ENCODE measurements around the gene NXN.
"Not testable (repeated sequence)": the region's sequence is repeated elsewhere in the genome, so short reads cannot be mapped to it uniquely, and the experiment has no call there.

The NXN gene

DNA sequence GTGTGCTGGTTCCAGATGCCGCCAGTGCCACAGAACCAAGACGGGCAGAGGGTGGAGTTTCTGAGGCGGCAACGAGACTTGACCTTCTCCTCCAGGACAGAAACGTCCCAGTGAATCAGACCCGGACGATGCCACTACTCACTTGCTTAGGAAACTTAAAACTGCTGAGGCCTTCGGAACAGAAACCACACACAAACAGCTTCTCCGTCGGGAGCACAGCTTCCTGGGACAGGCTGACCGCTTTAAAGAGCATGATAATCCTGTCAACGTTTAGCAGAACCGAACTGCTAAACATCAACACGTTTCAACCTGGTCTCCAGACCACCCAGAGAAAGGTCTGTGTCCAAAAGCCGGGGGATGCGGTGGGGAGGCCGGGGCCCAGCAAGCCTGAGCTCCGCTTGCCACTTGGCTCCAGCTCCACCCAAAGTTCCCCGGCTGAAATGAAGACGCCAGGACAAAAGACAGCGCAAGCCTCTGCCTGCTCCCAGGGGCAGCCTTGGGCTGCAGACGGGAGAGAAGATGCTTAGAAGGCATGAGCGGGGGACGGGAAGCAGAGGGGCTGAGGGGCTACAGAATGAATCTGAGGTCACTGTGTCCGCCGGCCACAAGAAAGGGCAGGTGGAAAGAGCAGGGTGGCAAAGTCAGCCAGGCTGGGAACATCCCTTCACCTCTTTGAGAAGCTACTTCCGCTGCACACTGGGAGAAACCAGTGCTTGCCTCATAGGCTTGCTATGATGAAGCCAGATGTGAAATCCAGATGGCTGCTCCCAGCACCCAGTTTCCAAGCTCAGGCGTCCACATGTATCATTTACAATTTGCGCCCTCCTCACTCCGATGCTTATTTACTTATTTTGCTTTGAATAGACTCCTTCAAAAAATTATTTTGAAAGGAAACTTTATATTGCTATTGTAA lies 128.5 kb downstream of the NXN start:
- H3K9ac ChIP-seq (ENCODE audit: low read length), result no peak overlapping the region
- no peaks in the 10 kb centered on the region for H3K36me3 ChIP-seq (ENCODE audit: control insufficient read depth, insufficient read depth, low read length)
- peak overlapping the region; percentile 75 for H3K27ac ChIP-seq (ENCODE audit: low read depth, low read length)
- no peaks in the 10 kb centered on the region for H3K27me3 ChIP-seq (ENCODE audit: control insufficient read depth, insufficient read depth, low read length)
- peak overlapping the region; percentile 1 for H3K4me3 ChIP-seq (ENCODE audit: low read length)
- H3K4me1 ChIP-seq (ENCODE audit: control insufficient read depth, insufficient read depth, low read length), result peaks cover 21% of the 10 kb centered on the region

DNA sequence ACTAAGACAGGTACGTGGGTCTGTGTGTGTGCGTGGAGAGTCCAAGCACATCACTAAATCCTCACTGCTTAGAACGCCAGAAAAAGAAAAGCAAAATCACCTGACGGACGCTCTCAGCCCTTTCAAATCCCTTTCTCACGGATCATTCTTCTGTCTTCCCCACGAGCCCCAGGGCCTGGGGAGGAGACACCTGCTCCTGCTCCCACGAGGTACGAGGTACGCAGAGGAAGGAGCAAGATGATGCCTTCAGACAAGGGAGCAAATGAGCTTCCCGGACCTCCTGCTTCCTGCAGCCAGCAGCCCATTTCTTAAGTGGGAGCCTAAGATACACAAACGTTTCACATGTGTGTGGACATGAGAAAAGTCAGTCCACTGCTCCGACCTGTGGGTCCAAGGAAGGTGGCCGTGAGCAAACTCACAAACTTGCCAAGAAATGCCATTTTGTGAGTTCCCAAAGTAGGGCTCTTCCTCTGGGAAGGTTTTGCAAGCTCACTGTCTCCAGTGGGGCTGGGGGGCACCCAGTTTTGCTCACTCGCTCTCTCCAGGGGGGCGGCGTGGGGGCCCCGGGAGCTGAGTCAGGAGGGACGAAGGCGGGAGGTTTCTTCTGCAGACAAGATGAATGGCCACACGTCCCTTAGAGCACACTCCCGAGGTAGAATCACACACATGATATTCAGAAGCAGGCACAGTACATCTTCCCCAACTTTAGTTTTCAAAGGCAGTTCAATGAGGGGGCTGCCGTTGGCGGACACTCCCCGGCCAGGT lies 129.3 kb downstream of the NXN start:
- Histone ChIP-seq H3K4me3 (ENCODE audit: low read length) (peak overlapping the region; percentile 1), H3K36me3 (ENCODE audit: control insufficient read depth, insufficient read depth, low read length) (no peaks in the 10 kb centered on the region), H3K9ac (ENCODE audit: low read length) (no peak overlapping the region), H3K27me3 (ENCODE audit: control insufficient read depth, insufficient read depth, low read length) (no peaks in the 10 kb centered on the region), H3K27ac (ENCODE audit: low read depth, low read length) (peak overlapping the region; percentile 75), H3K4me1 (ENCODE audit: control insufficient read depth, insufficient read depth, low read length) (peaks cover 21% of the 10 kb centered on the region)

DNA sequence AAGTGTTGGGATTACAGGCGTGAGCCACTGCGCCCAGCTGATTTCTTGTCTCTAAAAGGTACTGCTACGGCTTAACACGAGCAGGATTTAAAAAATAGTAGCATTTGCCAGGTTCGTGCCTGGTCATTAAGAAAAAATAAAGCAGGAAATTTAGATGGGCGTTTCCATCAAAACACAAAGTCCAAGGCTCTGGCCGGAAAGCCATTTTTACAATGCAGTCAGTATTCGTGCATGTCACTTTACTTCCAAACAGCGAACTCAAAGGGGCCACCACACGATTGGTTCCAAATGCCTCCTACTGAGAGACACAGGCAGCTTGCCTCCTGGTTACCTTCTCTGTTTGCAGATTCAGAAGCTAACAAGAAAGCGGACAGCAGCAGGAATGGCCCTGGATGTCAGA lies 131.2 kb downstream of the NXN start:
- no peak overlapping the region for H3K9ac ChIP-seq (ENCODE audit: low read length)
- H3K4me1 ChIP-seq (ENCODE audit: control insufficient read depth, insufficient read depth, low read length), result peaks cover 22% of the 10 kb centered on the region
- peak overlapping the region; percentile 75 for H3K27ac ChIP-seq (ENCODE audit: low read depth, low read length)
- no peaks in the 10 kb centered on the region for H3K36me3 ChIP-seq (ENCODE audit: control insufficient read depth, insufficient read depth, low read length)
- no peaks in the 10 kb centered on the region for H3K27me3 ChIP-seq (ENCODE audit: control insufficient read depth, insufficient read depth, low read length)
- H3K4me3 ChIP-seq (ENCODE audit: low read length), result no peak overlapping the region

DNA sequence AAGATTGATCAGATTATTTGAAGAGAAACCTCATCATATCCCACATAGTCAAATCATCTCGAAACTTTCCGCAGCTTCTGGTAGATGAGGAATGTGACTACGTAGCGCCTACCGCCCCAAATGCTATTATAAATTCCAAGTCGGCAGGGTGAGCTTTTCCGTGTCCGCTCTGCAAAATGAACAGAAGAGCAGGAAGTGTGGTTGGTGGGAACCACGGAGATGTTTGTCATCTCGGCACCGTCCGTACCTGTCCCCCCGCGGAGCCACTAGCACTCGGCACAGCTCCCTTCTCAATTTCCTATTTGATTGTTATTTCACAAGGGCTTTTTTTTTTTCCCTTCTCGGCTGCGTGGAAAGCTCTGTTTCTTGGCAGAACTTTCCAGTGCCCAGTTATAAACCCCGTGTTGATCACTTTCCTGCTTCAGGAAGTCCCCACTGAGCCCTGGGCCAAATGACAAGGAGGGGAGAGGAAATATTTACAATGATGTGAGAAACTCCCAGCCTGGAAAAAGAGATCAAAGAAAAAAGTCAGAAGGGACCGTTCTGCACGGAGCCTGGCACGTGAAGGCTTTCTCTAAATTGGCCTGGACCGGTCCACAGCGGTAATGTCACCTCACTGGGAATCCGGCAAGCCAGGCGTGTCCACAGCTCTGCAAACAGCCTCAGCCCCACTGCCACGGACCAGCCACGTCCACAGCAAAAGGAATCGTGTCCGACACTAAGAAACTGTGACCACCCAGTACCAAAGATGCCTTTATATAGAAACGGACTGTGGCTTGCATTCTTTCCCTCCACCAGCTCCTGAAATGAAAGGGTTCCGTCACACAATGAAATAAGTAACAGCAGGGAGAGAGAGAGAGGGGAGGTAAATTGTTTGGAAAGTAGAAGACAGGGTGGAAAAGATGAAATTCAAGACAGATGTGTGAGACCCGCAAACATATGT lies 132.4 kb downstream of the NXN start:
- peaks cover 24% of the 10 kb centered on the region for H3K4me1 ChIP-seq (ENCODE audit: control insufficient read depth, insufficient read depth, low read length)
- H3K9ac ChIP-seq (ENCODE audit: low read length), result no peak overlapping the region
- H3K27ac ChIP-seq (ENCODE audit: low read depth, low read length), result peak overlapping the region; percentile 75
- no peaks in the 10 kb centered on the region for H3K36me3 ChIP-seq (ENCODE audit: control insufficient read depth, insufficient read depth, low read length)
- no peaks in the 10 kb centered on the region for H3K27me3 ChIP-seq (ENCODE audit: control insufficient read depth, insufficient read depth, low read length)
- peak overlapping the region; percentile 28 for H3K4me3 ChIP-seq (ENCODE audit: low read length)

DNA sequence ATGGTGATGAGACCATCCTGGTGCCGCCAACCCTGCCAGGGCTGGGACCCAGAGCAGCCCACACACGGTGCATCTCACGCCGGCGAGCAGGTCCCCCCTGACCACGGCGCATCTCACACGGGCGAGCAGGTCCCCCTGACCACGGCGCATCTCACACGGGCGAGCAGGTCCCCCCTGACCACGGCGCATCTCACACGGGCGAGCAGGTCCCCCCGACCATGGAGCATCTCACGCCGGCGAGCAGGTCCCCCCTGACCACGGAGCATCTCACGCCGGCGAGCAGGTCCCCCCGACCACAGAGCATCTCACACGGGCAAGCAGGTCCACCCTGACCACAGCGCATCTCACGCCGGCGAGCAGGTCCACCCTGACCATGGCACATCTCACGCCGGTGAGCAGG lies 138.3 kb downstream of the NXN start:
- no peaks in the 10 kb centered on the region for H3K36me3 ChIP-seq (ENCODE audit: control insufficient read depth, insufficient read depth, low read length)
- H3K4me1 ChIP-seq (ENCODE audit: control insufficient read depth, insufficient read depth, low read length), result peaks cover 3% of the 10 kb centered on the region
- H3K9ac ChIP-seq (ENCODE audit: low read length), result no peak overlapping the region
- no peaks in the 10 kb centered on the region for H3K27me3 ChIP-seq (ENCODE audit: control insufficient read depth, insufficient read depth, low read length)
- H3K27ac ChIP-seq (ENCODE audit: low read depth, low read length), result no peak overlapping the region
- no peak overlapping the region for H3K4me3 ChIP-seq (ENCODE audit: low read length)

DNA sequence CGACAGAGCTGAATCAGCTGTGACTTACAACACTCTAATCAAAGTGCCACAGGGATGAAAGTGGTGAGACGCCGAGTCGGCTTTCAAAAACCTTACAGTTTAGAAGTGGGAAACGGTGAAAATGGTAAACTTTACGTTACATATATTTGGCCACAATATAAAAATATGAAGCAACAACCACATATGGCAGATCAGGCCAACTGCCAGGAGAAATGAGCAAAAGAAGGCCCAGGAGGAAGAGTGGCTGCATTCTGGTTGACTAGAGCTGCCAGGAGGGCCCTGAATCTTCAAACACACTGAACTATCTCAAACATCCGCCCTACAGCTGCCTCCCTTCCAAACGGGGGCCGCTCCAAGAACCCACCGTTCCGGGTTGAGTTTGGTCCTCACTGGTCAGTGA lies 141.1 kb downstream of the NXN start:
- Histone ChIP-seq H3K36me3 (ENCODE audit: control insufficient read depth, insufficient read depth, low read length) (no peaks in the 10 kb centered on the region), H3K27me3 (ENCODE audit: control insufficient read depth, insufficient read depth, low read length) (no peaks in the 10 kb centered on the region), H3K4me1 (ENCODE audit: control insufficient read depth, insufficient read depth, low read length) (peaks cover 2% of the 10 kb centered on the region), H3K27ac (ENCODE audit: low read depth, low read length) (no peak overlapping the region), H3K9ac (ENCODE audit: low read length) (no peak overlapping the region), H3K4me3 (ENCODE audit: low read length) (no peak overlapping the region)

DNA sequence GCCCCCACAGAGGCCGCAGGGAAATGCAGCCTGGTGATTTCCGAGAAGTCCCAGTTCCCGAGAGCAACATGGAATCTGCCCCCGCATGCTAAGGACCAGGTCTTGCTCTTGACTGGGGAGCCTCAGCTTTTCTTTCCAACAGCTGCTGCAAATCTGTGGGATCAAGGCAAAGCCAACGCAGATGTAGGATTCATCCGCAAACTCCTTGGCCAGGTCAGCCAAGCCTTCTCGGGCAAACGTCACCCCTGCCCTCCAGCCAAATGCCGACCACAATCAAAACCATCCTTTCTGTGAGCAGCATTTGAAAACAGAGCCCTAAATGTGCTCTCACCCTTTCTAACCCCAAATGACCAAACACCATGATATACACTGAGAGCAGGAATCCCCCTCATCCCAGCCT lies 143.4 kb downstream of the NXN start:
- Histone ChIP-seq H3K9ac (ENCODE audit: low read length) (no peak overlapping the region), H3K27me3 (ENCODE audit: control insufficient read depth, insufficient read depth, low read length) (no peaks in the 10 kb centered on the region), H3K4me3 (ENCODE audit: low read length) (no peak overlapping the region), H3K27ac (ENCODE audit: low read depth, low read length) (peak overlapping the region; percentile 38), H3K4me1 (ENCODE audit: control insufficient read depth, insufficient read depth, low read length) (no peaks in the 10 kb centered on the region), H3K36me3 (ENCODE audit: control insufficient read depth, insufficient read depth, low read length) (no peaks in the 10 kb centered on the region)

DNA sequence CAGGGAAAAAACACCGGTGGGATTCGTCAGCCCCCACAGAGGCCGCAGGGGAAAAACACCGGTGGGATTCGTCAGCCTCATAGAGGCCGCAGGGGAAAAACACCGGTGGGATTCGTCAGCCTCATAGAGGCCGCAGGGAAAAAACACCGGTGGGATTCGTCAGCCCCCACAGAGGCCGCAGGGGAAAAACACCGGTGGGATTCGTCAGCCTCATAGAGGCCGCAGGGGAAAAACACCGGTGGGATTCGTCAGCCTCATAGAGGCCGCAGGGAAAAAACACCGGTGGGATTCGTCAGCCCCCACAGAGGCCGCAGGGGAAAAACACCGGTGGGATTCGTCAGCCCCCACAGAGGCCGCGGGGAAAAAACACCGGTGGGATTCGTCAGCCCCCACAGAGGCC lies 143.9 kb downstream of the NXN start:
- H3K4me3 ChIP-seq (ENCODE audit: low read length); H3K36me3 ChIP-seq (ENCODE audit: control insufficient read depth, insufficient read depth, low read length); H3K4me1 ChIP-seq (ENCODE audit: control insufficient read depth, insufficient read depth, low read length); H3K27me3 ChIP-seq (ENCODE audit: control insufficient read depth, insufficient read depth, low read length); H3K9ac ChIP-seq (ENCODE audit: low read length): not testable (repeated sequence)
- peak overlapping the region; percentile 64 for H3K27ac ChIP-seq (ENCODE audit: low read depth, low read length)

DNA sequence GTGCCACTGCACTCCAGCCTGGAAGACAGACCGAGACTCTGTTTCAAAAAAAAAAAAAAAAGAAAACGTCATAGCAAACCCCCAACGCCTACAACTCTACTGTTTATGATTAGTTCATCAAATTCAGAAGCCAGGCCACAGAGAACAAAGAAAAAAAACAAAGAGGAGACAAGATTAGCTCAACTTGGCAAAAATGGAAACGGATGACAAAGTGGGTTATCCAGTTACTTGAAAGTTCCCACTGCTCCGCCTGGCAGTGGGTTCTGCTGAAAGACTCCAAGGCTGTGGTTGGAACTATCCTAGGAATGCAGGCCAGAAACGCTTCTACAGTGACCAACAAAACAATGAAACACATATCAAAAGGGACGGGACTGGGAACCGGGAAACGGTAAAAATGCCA lies 144.3 kb downstream of the NXN start:
- peak overlapping the region; percentile 64 for H3K27ac ChIP-seq (ENCODE audit: low read depth, low read length)
- no peak overlapping the region for H3K9ac ChIP-seq (ENCODE audit: low read length)
- no peaks in the 10 kb centered on the region for H3K4me1 ChIP-seq (ENCODE audit: control insufficient read depth, insufficient read depth, low read length)
- no peaks in the 10 kb centered on the region for H3K36me3 ChIP-seq (ENCODE audit: control insufficient read depth, insufficient read depth, low read length)
- H3K27me3 ChIP-seq (ENCODE audit: control insufficient read depth, insufficient read depth, low read length), result no peaks in the 10 kb centered on the region
- H3K4me3 ChIP-seq (ENCODE audit: low read length), result no peak overlapping the region

DNA sequence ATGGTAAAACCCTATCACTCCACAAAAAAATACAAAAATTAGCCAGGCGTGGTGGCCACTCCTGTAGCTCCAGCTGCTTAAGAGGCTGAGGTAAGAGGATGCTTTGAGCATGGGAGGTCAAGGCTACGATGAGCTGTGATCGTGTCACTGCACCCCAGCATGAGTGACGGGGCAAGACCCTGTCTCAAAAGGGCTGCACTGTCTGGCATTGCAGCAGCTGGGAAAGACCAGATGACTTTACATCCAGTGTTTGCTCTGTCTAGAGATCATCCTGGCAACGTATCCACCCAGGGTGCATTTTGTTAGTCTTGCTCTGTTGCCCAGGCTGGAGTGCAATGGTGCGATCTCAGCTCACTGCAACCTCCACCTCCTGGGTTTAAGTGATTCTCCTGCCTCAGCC lies 145.4 kb downstream of the NXN start:
- Histone ChIP-seq H3K27me3 (ENCODE audit: control insufficient read depth, insufficient read depth, low read length) (no peaks in the 10 kb centered on the region), H3K4me3 (ENCODE audit: low read length) (no peak overlapping the region), H3K36me3 (ENCODE audit: control insufficient read depth, insufficient read depth, low read length) (no peaks in the 10 kb centered on the region), H3K27ac (ENCODE audit: low read depth, low read length) (no peak overlapping the region), H3K4me1 (ENCODE audit: control insufficient read depth, insufficient read depth, low read length) (no peaks in the 10 kb centered on the region), H3K9ac (ENCODE audit: low read length) (no peak overlapping the region)

DNA sequence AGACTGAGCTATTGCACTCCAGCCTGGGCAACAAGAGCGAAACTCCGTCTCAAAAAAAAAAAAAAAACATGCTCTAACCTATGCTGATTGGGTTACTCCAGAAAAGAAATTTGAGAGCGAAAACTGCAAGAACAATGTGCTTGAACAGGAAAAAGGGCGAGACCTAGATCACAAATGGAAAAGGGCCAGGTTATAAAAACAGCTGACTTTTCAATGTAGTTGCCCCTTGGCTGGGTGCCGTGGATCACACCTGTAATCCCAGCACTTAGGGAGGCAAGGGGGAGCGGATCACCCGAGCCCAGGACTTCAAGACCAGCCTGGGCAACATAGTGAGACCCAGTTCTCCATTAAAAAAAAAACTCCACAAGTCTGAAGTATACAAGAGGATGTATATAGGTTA lies 148.6 kb downstream of the NXN start:
- H3K36me3 ChIP-seq (ENCODE audit: control insufficient read depth, insufficient read depth, low read length), result no peaks in the 10 kb centered on the region
- H3K27ac ChIP-seq (ENCODE audit: low read depth, low read length), result no peak overlapping the region
- no peak overlapping the region for H3K4me3 ChIP-seq (ENCODE audit: low read length)
- no peaks in the 10 kb centered on the region for H3K4me1 ChIP-seq (ENCODE audit: control insufficient read depth, insufficient read depth, low read length)
- H3K27me3 ChIP-seq (ENCODE audit: control insufficient read depth, insufficient read depth, low read length), result no peaks in the 10 kb centered on the region
- no peak overlapping the region for H3K9ac ChIP-seq (ENCODE audit: low read length)

DNA sequence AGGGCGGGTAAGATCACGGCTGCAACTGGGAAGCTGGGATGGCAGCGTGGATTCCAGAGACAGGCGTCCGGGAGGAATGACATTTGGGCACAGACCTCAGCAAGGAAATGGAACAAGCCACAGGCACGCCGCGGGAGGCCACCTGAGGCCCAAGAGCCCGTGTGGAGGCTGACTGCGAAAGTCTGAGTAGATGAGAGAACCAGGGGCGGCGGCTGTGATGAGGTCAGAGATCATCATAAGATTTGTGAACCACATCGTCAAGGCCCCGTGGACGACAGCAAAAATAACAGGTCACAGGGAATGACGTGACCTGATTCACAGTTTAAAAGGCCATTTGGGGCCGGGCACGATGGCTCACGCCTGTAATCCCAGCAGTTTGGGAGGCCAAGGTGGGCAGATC lies 149.2 kb downstream of the NXN start:
- no peaks in the 10 kb centered on the region for H3K4me1 ChIP-seq (ENCODE audit: control insufficient read depth, insufficient read depth, low read length)
- no peak overlapping the region for H3K4me3 ChIP-seq (ENCODE audit: low read length)
- peaks cover 3% of the 10 kb centered on the region for H3K36me3 ChIP-seq (ENCODE audit: control insufficient read depth, insufficient read depth, low read length)
- H3K9ac ChIP-seq (ENCODE audit: low read length), result no peak overlapping the region
- no peak overlapping the region for H3K27ac ChIP-seq (ENCODE audit: low read depth, low read length)
- no peaks in the 10 kb centered on the region for H3K27me3 ChIP-seq (ENCODE audit: control insufficient read depth, insufficient read depth, low read length)
